Esophagus squamous epithelium (tissue), 4 donors: ENCODE measurements around the gene LDLRAD4.

Experiments used
- CTCF ChIP-seq, 6 experiments: fragments of 450-650 bp in 4 of 6; fragments of 200-600 bp in 2 of 6; sonication (generic) in 2 of 6; IDR thresholded peaks; one replicate each; pipeline ENCODE4 v1.5.1; 2016 to 2019; ENCODE audit warnings: antibody characterized with exemption in 6 of 6, mild to moderate bottlenecking in 4 of 6, moderate library complexity in 4 of 6
- POLR2A ChIP-seq, 4 donors: fragments of 450-650 bp; IDR thresholded peaks; one replicate each; pipeline ENCODE4 v1.6.1; 2017; ENCODE audit warnings: antibody characterized with exemption in 4 of 4, mild to moderate bottlenecking in 4 of 4, moderate library complexity in 3 of 4

GRCh38 chr18:13336841-13337240 is 118.3 kb downstream of the LDLRAD4 start:
- TF ChIP-seq POLR2A (IDR thresholded peaks at IDR 0.05) (no peak), CTCF (IDR thresholded peaks at IDR 0.05) (no peak)
